ENCODE results near the gene SH3RF3.
A peak's percentile ranks its signal among the peaks of the same experiment; 100 is the strongest.

Gene SH3RF3

DNA sequence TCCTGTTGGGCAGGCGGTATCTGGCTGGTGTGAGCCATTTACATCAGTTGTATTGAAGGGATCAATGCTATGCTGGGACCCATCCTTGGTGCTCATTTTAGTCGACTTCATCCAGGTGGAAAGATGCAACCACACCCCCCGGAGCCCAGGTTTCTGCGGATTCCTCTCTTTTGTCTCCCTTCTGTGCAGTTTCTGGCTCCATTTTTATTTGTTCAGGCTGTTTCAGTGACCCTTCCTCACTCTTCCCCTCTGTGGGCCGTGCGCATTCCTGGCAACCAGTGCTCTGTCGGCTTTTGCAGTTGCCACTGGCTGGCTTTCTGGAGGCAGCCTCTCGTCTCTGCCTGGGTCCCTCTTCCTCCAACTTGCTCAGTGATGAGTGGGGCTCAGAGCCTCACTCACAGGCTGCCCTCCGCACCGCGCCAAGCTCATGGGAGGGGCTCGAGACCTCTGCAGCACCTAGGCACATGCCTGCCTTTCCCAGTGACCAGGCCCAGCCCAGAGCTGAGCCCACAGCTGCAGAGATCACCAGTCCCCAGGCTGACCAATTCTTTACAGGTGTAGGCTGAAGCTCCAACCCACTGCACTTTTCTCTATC is 12.1 kb downstream of the SH3RF3 start:
- no peak for DNase-seq

DNA sequence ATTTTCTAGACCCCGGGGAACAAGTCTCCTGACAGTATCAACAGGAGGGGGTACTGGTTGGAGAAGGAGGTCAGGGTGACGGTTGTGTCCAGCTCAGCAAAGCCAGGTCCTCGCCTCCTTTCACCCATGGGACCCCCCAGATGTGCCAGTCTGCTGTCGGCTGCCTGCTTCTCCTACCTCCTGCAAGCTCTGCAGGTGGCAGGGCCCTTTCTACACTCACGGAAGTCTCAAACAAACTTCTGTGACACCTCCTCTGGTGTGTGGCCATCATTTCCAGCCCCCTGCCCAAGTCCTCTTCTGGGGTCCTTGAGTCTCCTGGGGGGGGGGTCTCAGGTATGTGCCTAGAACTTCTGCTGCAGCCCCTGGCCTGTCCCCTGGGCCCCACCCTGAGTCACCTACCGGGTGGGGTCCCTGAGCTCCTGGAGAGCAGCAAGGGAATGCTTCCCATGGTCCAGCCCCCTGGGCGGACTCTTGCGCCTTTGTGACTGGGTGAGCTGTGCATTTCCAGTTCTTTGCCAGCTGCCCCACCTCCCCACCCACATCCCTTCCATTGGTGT is 12.8 kb downstream of the SH3RF3 start:
- DNase-seq, result no peak

DNA sequence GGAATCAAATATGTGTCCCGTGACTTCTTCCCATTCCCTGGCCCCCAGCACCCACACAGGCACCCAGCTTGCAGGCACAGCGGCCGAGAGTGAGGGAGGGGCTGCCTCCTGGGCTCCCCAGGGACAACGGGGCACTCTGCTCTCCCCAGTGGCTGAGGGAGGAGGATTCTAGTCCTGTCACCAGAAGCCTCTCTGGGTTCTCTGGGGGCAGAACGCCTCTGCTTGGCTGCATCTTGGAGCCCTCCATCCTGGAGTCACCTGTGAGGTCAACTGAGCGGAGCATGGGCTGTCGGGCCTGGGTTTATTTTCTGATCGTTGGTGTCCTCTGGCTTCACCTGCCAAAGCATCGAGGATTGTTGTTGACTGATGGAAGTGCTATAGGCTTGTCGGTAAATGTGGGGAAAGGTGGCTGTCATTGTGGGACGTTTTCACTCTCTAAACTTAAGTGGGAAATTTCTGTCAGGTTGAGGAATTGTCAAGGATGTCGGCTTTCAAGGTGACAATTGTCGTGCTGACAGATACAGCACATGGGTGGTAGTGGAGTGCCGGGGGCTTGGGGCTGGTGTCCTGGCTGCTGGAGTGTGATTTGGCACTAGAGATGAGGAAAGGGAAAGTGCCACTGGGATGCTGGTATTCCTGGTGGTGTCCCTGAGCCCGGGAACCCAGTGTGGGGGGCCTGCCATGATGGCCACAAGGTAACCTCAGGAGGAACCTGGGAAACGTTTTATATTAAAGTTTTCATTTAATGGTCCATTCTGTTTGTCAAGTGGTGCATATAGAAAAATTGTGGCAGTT is 13.6 kb downstream of the SH3RF3 start:
- DNase-seq, result no peak

DNA sequence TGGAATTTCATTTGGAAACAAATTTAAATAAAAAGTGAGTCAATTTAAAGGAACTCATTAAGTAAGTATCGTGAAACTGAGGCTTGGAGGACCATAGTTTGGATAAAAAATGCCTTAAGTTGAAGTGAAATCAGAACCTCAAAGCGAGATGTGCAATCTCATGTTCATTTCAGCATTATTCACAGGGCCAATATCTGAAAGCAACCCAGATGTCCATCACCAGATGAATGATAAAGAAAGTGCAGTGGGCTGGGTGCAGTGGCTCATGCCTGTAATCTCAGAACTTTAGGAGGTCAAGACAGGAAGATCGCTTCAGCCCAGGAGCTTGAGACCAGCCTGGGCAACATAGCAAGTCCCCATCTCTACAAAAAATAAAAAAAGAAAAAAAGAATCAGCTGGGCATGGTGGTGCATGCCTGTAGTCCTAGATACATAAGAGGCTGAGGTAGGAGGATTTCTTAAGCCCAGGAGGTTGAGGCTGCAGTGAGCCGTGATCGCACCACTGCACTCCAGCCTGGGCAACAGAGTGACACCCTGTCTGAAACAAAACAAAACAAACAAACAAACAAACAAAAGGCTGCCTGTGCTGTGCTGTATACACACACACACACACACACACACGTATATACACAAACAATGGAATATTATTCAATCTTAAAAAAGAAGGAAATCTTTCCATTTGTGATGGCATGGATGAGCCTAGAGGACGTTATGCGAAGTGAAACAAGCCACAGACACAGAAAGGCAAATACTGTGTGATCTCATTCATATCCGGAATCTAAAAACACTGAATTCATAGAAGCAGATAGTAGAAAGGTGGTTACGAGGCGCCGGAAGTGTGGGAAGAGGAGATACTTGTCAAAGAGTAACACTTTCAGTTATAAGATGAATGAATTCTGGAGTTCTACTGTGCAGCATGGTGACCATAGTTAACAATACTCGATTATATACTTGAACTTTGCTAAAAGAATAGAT is 14.5 kb downstream of the SH3RF3 start:
- no peak for DNase-seq

DNA sequence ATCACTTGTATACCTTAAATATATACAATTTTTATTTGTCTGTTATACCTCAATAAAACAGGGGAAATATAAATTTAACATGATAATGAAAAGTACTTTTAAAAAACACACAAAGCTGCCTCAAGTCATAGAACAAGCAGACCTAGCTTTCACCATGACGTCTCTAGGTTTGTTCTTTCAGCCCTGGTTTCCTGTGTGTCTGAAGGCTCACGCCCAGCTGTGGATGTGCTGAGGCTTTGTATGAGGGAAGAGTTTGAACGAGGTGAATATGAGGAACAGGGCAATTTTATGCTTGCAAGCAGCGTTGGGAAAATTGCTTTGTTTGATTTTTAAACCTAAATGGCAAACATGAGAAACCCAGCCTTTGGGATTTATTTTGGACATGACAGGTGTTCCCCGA is 15.3 kb downstream of the SH3RF3 start:
- no peak for DNase-seq

DNA sequence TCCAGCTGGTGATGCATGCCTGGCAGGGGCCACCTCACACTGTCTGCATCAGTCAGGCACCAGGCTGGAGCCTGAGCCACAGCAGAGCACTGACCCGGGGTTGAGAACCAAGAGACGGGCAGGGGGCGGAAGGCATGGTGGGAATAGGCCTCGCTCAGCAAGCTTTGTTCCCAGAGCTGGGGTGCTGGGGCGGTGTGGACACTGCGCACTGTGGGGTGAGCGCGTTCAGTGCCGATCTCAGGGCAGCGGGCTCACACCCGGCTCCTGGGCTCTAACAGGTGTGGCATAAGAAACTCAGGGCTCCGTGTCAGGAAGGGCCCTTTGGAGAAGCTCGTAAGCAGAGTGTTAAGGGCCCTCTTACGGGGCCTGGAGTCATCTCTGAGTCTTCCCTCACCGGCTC is 15.7 kb downstream of the SH3RF3 start:
- no peak for DNase-seq

DNA sequence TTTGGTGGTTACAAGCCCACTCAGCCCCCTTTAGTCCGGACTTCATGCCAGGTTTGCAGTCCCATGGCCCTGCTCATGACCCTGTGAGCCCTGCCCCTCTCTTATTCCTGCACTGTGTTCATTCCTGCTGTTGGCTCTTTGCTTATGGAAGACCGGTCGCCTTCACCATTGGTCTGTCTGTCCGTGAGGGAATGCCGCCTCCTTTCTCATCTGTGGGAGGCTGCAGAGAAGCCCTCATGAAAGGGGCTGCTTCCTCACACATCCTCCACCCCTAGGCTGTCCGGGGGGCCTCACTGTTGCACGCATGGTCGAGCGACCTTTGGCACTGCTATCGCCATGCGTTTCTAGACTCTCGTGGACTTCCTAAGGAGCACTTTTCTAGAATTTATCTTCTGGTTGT is 16.3 kb downstream of the SH3RF3 start:
- no peak for DNase-seq

DNA sequence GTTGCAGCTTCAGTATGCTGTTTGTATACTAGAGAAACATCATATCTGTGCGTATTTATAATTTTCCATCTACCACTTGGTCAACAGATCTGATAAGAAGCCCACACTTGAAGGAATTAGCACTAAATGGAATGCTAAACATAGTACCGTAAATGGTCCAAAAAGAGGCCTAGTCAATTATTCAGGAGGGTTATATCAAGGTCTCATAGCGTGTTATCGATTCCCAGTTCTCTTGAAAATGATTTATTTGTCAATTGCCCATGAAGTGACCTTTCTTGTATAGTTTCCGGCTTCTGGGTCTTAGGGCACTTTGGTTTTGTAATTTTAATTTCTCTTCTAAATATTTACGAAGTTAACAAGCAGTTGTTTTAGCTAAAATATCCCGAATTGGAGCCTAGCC is 18.4 kb downstream of the SH3RF3 start:
- no peak for DNase-seq

DNA sequence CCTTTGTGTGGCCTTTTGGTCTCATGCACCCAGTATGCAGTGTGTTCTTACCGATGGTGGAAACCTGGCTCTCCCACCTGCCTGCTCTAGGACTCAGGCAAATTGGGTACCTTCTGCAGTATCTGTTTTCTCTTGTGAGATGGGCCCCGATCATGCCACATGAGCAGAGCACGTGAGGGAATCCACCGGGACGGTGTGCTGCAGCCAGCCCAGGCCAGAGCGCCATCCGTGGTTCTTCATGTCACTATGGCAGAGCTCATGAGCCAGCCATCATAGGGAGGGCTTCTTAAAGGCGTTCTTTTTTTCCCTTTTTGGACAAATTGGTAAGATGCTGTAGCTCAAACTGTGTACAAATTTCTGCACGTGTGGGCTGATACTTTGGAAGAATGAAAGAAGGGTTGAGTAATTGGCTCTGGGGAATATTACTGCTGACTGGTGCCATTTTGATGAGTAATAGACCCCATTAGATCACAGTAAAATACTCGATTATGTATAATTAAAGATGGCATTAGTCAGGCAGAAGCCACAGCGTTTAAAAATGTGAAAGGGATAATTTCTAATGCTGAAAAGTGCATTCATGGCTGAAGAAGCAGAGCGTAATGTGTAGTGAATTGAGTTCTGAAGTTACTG is 19.2 kb downstream of the SH3RF3 start:
- no peak for DNase-seq

DNA sequence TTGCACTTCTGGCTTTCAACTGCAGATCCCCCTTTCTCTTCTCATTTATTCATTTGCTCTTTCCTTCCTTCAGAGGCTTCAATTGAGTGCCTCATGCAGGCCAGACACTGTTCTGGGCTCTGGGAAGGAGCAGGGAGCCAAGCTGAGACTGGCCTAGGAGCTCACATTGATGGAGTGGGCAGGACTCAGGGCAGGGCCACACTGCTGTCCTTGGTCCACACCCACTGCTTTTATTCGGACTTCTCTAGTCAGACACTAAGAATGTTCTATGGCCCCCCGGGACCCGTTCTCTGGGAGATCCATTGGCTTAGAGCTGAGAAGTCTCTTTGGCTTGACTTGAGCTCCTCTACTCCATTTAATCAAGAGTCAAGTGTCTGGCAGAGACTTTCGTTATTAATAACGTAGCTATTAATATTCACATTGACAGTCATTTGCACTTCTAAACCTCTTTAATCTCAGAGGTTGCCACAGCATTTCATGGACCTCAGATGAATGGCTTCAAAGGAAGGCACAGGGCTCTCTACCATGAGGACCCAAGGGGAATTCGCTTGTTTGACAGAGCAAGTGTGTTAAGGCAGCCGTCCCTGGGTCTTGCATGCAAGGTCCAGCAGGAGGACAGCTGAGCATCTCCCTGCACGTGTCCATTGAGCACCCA is 20.1 kb downstream of the SH3RF3 start:
- no peak for DNase-seq

DNA sequence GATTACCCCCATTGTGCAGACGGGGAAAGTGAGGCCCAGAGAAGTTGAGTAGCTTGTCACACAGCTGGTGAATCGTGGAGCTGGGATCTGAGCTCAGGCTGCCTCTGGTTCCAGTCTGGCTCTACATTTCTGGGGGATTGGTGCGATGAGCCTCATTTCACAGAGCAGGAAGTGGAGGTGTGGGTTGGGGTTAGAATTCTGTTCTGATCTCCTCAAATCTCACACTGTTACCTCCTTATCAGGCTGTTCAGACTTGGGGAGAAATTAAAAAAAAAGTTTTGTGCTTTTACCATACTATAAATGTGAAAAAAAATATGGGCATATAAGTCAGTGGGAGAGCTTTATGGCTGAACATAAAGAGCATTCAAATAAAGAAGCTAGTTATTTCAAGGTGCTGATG is 21.6 kb downstream of the SH3RF3 start:
- no peak for DNase-seq

DNA sequence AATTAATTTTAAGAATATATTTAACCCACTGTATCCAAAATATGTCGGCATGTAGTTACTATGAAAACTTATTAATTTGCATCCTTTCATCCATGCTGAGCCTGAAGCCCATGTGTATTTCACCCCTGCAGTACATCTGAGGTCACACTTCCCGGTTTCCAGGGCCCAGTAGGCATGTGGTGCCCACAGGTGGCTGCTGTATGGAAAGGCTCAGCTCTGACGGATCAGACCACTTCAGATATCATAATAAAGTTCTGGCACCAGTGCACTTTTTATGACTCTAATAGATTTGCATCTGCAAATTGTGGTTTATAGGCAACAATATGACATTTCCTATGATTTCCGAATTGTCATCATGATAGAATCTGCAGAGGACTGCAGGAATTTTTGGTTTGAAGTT is 22.5 kb downstream of the SH3RF3 start:
- DNase-seq, result peak; percentile 14

DNA sequence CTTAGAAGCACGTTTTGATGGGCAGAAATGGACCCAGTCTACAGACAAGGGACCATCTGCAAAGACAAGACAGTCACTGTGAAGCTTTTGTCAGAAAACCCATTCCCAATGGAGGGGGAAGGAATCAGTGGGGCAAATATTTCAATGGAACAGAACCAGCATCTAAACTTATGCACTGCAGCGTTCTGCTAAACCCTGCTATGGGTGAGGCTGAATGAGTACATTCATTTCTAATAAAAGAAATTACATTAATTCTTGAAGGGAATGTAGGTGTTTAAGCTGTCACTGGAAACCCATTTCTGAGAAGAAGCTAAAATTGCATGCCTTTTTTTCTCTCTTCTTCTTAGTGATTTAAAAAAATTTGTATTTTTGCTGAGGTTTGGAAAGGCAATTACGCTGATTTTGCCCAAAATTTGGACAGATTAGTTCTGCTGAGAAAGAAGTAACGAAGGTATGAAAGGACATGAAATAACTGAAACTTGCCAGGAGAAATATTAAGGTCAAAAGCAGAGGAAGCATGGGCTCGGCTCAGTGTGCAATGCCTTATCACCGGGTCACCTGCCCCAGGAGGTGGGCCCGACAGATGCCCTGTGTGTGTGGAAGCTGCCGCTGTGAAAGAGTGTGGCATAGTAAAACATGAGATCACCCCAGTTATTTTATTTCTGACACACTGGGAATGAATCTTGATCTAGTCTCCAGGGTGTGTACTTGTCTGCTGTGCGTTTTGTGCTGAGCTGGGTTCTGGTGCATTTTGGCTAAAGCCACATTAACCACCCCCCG is 24.2 kb downstream of the SH3RF3 start:
- DNase-seq, result no peak

DNA sequence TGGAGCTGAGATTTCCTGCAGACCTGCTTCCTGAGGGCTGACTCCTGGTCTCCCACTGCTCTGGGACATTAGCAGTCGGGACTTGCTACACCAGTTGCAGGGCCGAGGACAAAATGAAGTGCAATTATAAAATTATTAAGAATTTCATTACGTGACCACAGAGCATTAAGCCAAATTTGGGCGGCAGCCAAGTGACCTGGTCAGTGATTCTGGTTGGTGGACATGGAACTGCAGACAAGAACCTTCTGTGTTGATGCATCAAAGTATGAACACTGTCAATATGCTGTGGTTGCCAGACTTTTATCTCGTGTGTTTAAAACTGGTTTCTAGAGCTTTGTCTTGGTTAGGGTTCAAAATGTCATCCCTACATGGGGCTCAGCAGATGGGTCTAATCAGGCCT is 24.8 kb downstream of the SH3RF3 start:
- no peak for DNase-seq

DNA sequence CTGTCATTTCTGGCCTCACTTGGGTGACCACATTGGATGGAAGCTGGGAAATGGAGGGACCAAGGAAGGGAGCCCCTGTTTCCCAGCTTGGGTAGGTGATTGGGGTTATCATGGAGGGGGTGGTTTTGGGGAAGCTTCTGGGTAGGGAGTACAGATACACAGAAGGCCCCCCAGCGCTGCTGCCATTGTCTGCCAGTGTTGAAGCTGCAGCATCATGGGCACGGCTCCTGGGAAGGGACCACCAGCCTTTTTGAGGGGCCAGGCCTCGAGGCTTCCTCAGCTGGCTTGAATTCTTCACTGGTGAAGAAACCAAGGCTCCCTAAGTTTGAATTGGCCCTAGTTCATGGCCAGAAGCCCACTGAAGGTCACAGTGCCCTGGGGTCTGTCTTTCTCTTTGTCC is 25.2 kb downstream of the SH3RF3 start:
- no peak for DNase-seq

DNA sequence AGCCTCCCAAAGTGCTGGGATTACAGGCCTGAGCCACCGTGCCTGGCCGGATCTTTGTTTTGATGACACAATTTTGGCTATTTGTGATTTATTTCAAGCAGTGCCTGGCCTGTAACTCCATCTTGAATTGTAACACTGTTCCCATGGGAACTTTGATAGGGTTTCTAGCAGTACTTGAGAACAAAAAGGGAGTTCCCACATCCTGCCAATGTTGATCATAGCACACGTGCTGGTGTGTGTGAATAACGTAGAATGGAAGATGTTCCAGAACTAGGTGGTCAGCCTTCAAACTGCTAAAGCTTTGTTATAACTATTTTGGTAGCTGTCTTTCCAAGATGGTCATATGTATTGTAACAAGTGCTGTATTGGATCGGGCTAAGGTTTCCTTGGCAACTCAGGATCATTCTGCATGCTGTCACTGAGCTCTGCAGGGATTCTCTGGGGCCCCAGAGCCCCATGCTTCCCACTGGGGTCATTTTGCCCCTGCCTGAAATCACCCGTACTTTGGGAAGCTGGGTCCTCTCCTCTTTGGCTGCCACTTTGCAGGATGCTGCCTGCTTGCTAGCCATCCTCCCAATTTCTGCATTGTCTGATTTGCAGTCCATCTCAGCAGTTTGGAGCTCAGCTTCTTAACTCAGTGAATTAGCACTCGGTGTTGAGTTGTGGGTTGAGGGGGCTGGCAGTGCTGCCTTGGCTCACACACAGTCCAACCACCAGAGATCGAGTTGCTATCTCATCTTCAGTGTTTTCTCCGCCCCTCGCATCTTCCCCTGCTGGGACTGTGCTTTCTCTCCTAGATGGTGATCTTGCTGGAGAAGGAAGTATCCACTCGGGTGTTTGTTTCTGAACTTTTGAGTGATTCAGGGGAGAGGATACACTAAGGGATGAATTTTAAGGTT is 26.8 kb downstream of the SH3RF3 start:
- DNase-seq, result no peak

DNA sequence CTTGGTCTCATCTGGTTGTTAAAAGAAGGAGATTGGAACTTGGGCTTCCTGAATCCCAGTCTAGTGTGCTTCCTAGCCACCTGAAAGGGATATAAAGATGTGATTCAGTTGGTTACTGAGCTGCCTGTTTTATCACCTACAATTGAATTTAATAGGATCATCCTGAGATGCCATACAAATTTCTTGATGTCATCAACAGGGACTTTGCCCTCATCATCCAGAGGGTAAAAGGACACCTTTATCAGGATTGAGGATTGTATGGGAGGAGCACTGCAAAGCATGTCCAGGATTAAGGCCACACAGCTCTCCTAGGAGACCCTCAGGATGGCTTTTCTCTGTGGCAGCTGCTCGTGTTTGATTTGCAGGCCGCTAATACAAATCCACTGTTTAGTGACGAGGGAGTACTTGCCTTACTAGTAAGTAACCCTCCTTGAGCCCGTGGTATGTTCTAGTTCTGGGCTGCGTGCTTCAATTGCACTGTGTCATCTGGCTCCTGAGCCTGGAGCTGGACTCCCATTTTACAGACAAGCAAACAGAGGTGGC is 28.6 kb downstream of the SH3RF3 start:
- no peak for DNase-seq

DNA sequence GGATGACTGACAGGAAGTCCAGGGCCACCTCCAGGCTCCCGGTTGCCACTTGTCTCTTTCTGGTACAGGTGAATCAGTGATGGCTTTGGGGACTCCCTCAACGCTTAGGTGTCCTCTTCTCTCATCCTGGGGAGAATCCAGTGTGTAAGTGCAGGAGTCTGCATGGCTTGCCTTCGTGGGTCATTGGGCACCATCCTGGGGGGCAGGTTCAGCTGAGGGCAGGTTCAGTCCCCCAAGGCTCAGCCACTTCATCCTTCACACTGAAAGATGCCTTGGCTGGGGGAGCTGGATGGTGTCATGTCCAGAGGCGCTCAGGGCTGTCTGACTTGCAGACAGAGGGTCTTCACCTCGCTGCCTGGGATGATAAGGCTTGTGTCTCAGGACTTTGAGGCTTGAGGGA is 29.2 kb downstream of the SH3RF3 start:
- DNase-seq, result no peak

DNA sequence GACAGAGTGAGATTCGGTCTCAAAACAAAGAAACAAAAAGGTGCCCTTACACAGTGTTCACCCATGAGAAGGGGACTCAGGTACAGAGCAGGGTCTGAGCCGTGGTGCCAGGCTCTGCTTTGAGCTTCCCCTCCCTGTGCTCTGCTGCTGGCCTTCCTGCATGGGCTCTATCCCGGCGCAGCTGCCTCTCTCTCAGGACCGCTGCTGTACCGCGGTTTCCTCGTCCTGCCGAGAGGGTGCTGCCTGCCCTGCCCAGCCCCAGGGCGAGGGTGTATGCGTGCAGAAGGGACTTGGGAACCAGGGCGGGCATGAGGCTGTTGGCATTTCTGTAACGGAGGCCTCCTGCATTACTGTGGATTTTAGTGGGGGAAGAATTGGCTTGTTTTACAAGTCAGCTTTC is 30.1 kb downstream of the SH3RF3 start:
- no peak for DNase-seq
